ENCODE data around the gene TMEM143.
"Not testable (repeated sequence)": the region's sequence is repeated elsewhere in the genome, so short reads cannot be mapped to it uniquely, and the experiment has no call there.

The TMEM143 gene

GRCh38 chr19:48390188-48391099 lies 26.7 kb upstream of the TMEM143 start:
- DNase-seq: peak; percentile 51

- no peak for DNase-seq
Observed at GRCh38 chr19:48386981-48387380, 23.2 kb upstream of the TMEM143 start.

- DNase-seq: no peak
Observed at GRCh38 chr19:48385461-48386087, 21.8 kb upstream of the TMEM143 start.

- no peak for DNase-seq
Observed at GRCh38 chr19:48382286-48382685, 18.5 kb upstream of the TMEM143 start.

- no peak for DNase-seq
Observed at GRCh38 chr19:48381178-48381950, 17.6 kb upstream of the TMEM143 start.

- DNase-seq: no peak
Observed at GRCh38 chr19:48379058-48379457, 15.3 kb upstream of the TMEM143 start.

- no peak for DNase-seq
Observed at GRCh38 chr19:48378194-48378570, 14.4 kb upstream of the TMEM143 start.

GRCh38 chr19:48373567-48373966 lies 9.8 kb upstream of the TMEM143 start:
- no peak for DNase-seq

- no peak for DNase-seq
Observed at GRCh38 chr19:48372904-48373303, 9.2 kb upstream of the TMEM143 start.

GRCh38 chr19:48371771-48372170 lies 8.0 kb upstream of the TMEM143 start:
- DNase-seq: not testable (repeated sequence)

GRCh38 chr19:48371367-48371766 lies 7.6 kb upstream of the TMEM143 start:
- DNase-seq: no peak

- no peak for DNase-seq
Observed at GRCh38 chr19:48370955-48371354, 7.2 kb upstream of the TMEM143 start.

GRCh38 chr19:48368936-48369335 lies 5.2 kb upstream of the TMEM143 start:
- no peak for DNase-seq

GRCh38 chr19:48367855-48368254 lies 4.1 kb upstream of the TMEM143 start:
- DNase-seq: no peak

- no peak for DNase-seq
Observed at GRCh38 chr19:48365602-48366001, 1.9 kb upstream of the TMEM143 start.

- DNase-seq: no peak
Observed at GRCh38 chr19:48364598-48365348, 1.0 kb upstream of the TMEM143 start.

- DNase-seq: no peak
Observed at GRCh38 chr19:48363500-48363809, 285 bp downstream of the TMEM143 start.

- DNase-seq: peak; percentile 49
Observed at GRCh38 chr19:48362716-48363499, 832 bp downstream of the TMEM143 start.

- no peak for DNase-seq
Observed at GRCh38 chr19:48361912-48362311, 1.8 kb downstream of the TMEM143 start.

- DNase-seq: no peak
Observed at GRCh38 chr19:48359123-48359522, 4.6 kb downstream of the TMEM143 start.

GRCh38 chr19:48355365-48355954 lies 8.3 kb downstream of the TMEM143 start:
- no peak for DNase-seq
